ENCODE results near the gene CDKN1A.
"Not testable (repeated sequence)": the region's sequence is repeated elsewhere in the genome, so short reads cannot be mapped to it uniquely, and the experiment has no call there.

CDKN1A gene

GRCh38 chr6:36692220-36692619, 13.7 kb downstream of the CDKN1A start:
- DNase-seq (ENCODE audit: low read depth, low spot score): no peak
- no peak overlapping the region for H3K27ac ChIP-seq

GRCh38 chr6:36692861-36693702, 14.6 kb downstream of the CDKN1A start:
- no peak for DNase-seq (ENCODE audit: low read depth, low spot score)

GRCh38 chr6:36694616-36695015, 16.1 kb downstream of the CDKN1A start:
- no peak overlapping the region for H3K27ac ChIP-seq

More at GRCh38 chr6:36692861-36693702, 14.6 kb downstream of the CDKN1A start:
- no peak overlapping the region for H3K27ac ChIP-seq

GRCh38 chr6:36695414-36695813, 16.9 kb downstream of the CDKN1A start:
- DNase-seq (ENCODE audit: low read depth, low spot score): no peak
- H3K27ac ChIP-seq: no peak overlapping the region

More at GRCh38 chr6:36694616-36695015, 16.1 kb downstream of the CDKN1A start:
- DNase-seq (ENCODE audit: low read depth, low spot score): no peak

GRCh38 chr6:36697481-36697903, 19.0 kb downstream of the CDKN1A start, which contains the start of gene RAB44:
Gene RAB44 (plus strand): TSS chr6:36697826. CDS start chr6:36704236, 6,410 bp downstream.
- no peak within 1 kb of the TSS for H3K27ac ChIP-seq
- DNase-seq (ENCODE audit: low read depth, low spot score): no peak

- DNase-seq (ENCODE audit: low read depth, low spot score): no peak
- no peak overlapping the region for H3K27ac ChIP-seq
These were observed 19.7 kb downstream of the CDKN1A start for GRCh38 chr6:36698196-36698595.

- H3K27ac ChIP-seq: no peak overlapping the region
- no peak for DNase-seq (ENCODE audit: low read depth, low spot score)
These were observed 20.4 kb downstream of the CDKN1A start for GRCh38 chr6:36698871-36699271.

- DNase-seq (ENCODE audit: low read depth, low spot score): no peak
- no peak overlapping the region for H3K27ac ChIP-seq
These were observed 20.8 kb downstream of the CDKN1A start for GRCh38 chr6:36699348-36699747.

- DNase-seq (ENCODE audit: low read depth, low spot score): no peak
- no peak overlapping the region for H3K27ac ChIP-seq
These were observed 21.7 kb downstream of the CDKN1A start for GRCh38 chr6:36700071-36700812.

- DNase-seq (ENCODE audit: low read depth, low spot score): no peak
- H3K27ac ChIP-seq: peak overlapping the region; percentile 35
These were observed 22.3 kb downstream of the CDKN1A start for GRCh38 chr6:36700831-36701230.

GRCh38 chr6:36701401-36701991, 23.0 kb downstream of the CDKN1A start:
- H3K27ac ChIP-seq: peak overlapping the region; percentile 35
- DNase-seq (ENCODE audit: low read depth, low spot score): no peak

- no peak for DNase-seq (ENCODE audit: low read depth, low spot score)
- no peak overlapping the region for H3K27ac ChIP-seq
These were observed 24.1 kb downstream of the CDKN1A start for GRCh38 chr6:36702656-36703055.

- H3K27ac ChIP-seq: no peak overlapping the region
- DNase-seq (ENCODE audit: low read depth, low spot score): no peak
These were observed 24.6 kb downstream of the CDKN1A start for GRCh38 chr6:36703081-36703606.

GRCh38 chr6:36703982-36704381, 25.5 kb downstream of the CDKN1A start:
- no peak for DNase-seq (ENCODE audit: low read depth, low spot score)
- H3K27ac ChIP-seq: no peak overlapping the region

GRCh38 chr6:36704961-36705577, 26.6 kb downstream of the CDKN1A start:
- DNase-seq (ENCODE audit: low read depth, low spot score): not testable (repeated sequence)

GRCh38 chr6:36706339-36706738, 27.8 kb downstream of the CDKN1A start:
- no peak for DNase-seq (ENCODE audit: low read depth, low spot score)
- no peak overlapping the region for H3K27ac ChIP-seq

More at GRCh38 chr6:36704961-36705577, 26.6 kb downstream of the CDKN1A start:
- H3K27ac ChIP-seq: not testable (repeated sequence)

GRCh38 chr6:36712816-36713215, 34.3 kb downstream of the CDKN1A start:
- no peak for DNase-seq (ENCODE audit: low read depth, low spot score)

GRCh38 chr6:36713846-36714245, 35.3 kb downstream of the CDKN1A start:
- no peak overlapping the region for H3K27ac ChIP-seq
- no peak for DNase-seq (ENCODE audit: low read depth, low spot score)

More at GRCh38 chr6:36712816-36713215, 34.3 kb downstream of the CDKN1A start:
- H3K27ac ChIP-seq: no peak overlapping the region

GRCh38 chr6:36714511-36714910, 36.0 kb downstream of the CDKN1A start:
- no peak for DNase-seq (ENCODE audit: low read depth, low spot score)

GRCh38 chr6:36715469-36715868, 37.0 kb downstream of the CDKN1A start:
- no peak overlapping the region for H3K27ac ChIP-seq
- no peak for DNase-seq (ENCODE audit: low read depth, low spot score)

More at GRCh38 chr6:36714511-36714910, 36.0 kb downstream of the CDKN1A start:
- no peak overlapping the region for H3K27ac ChIP-seq

All from epithelial cell of prostate (primary cell).